ENCODE data around the gene PTGR3.

The PTGR3 gene

GRCh38 chr18:75205514-75206132, 3.3 kb downstream of the PTGR3 start:
- no peak for DNase-seq (ENCODE audit: low spot score)
- no peak for TF ChIP-seq CTCF (IDR thresholded peaks at IDR 0.05; ENCODE audit: extremely low read depth, missing control alignments)

GRCh38 chr18:75204732-75205513, 4.0 kb downstream of the PTGR3 start:
- TF ChIP-seq CTCF (IDR thresholded peaks at IDR 0.05; ENCODE audit: extremely low read depth, missing control alignments): no peak
- no peak for DNase-seq (ENCODE audit: low spot score)

- TF ChIP-seq CTCF (IDR thresholded peaks at IDR 0.05; ENCODE audit: extremely low read depth, missing control alignments): no peak
- DNase-seq (ENCODE audit: low spot score): peak; percentile 38
Measured at GRCh38 chr18:75204269-75204731, 4.6 kb downstream of the PTGR3 start.

GRCh38 chr18:75203416-75204268, 5.3 kb downstream of the PTGR3 start:
- DNase-seq (ENCODE audit: low spot score): no peak
- TF ChIP-seq CTCF (IDR thresholded peaks at IDR 0.05; ENCODE audit: extremely low read depth, missing control alignments): no peak

GRCh38 chr18:75202696-75203365, 6.1 kb downstream of the PTGR3 start:
- DNase-seq (ENCODE audit: low spot score): no peak
- no peak for TF ChIP-seq CTCF (IDR thresholded peaks at IDR 0.05; ENCODE audit: extremely low read depth, missing control alignments)

GRCh38 chr18:75201282-75202270, 7.4 kb downstream of the PTGR3 start:
- no peak for TF ChIP-seq CTCF (IDR thresholded peaks at IDR 0.05; ENCODE audit: extremely low read depth, missing control alignments)
- DNase-seq (ENCODE audit: low spot score): no peak
